Naive thymus-derived CD4-positive, alpha-beta T cell (primary cell): ENCODE data around the gene EHMT1. TPM values are rescaled to one million over a fixed set of nuclear protein-coding genes. Genes with fewer than 3 reads are reported as not detected.

Experiments
- ATAC-seq: fragments of 150-1000 bp; cut with Tn5 transposase; 2 replicates; pipeline ENCODE4 v1.10.0; 2021; ENCODE audit warnings: mild to moderate bottlenecking, moderate library complexity
- CTCF ChIA-PET: fragments of 350-600 bp; sonication (Branson Sonifier 250); formaldehyde crosslinking; loops from one replicate; lab custom pipeline; 2021; ENCODE audit warnings: antibody characterized with exemption; lab: Charles Lee
- POLR2A ChIA-PET: fragments of 350-600 bp; sonication (Branson Sonifier 250); formaldehyde crosslinking; loops from one replicate; lab custom pipeline; 2021; ENCODE audit warnings: antibody characterized with exemption, inconsistent platforms; lab: Charles Lee
- DNase-seq, 9 donors: peaks; one replicate each; pipeline versions ENCODE4 v3.0.0 to v3.0.0-alpha.2; 2020 to 2022; ENCODE audit warnings: mixed read lengths in 1 of 9
- H3K27ac ChIP-seq: one replicate; pipeline ENCODE4 v1.7.0; 2013; ENCODE audit warnings: mild to moderate bottlenecking, low read depth, low read length, moderate library complexity
- H3K27me3 ChIP-seq, 2 donors: one replicate each; pipeline ENCODE4 v1.7.0; 2013; ENCODE audit warnings: low read length in 2 of 2, mild to moderate bottlenecking in 2 of 2, moderate library complexity in 2 of 2; ENCODE audit not compliant: control insufficient read depth in 2 of 2, insufficient read depth in 2 of 2
- H3K36me3 ChIP-seq, 3 experiments: 1 replicate in 2 of 3; 2 replicates in 1 of 3; pipeline ENCODE4 v1.7.0; 2013; ENCODE audit warnings: low read length in 3 of 3, mild to moderate bottlenecking in 3 of 3, moderate library complexity in 1 of 3; ENCODE audit not compliant: insufficient read depth in 3 of 3, control insufficient read depth in 2 of 3
- H3K4me1 ChIP-seq, 2 donors: one replicate each; pipeline ENCODE4 v1.7.0; 2013; ENCODE audit warnings: low read length in 2 of 2, mild to moderate bottlenecking in 2 of 2, moderate library complexity in 1 of 2; ENCODE audit not compliant: control insufficient read depth in 2 of 2, insufficient read depth in 2 of 2
- H3K4me3 ChIP-seq: 2 replicates; pipeline ENCODE4 v1.7.0; 2013; ENCODE audit warnings: mild to moderate bottlenecking, low read length
- H3K9me3 ChIP-seq, 3 experiments: 1 replicate in 2 of 3; 2 replicates in 1 of 3; pipeline ENCODE4 v1.7.0; 2013; ENCODE audit warnings: low read length in 3 of 3; ENCODE audit not compliant: control insufficient read depth in 2 of 3
- H3K27ac Mint-ChIP-seq, 9 donors: one replicate each; pipeline ENCODE4 v1.8.0; 2020 to 2022; ENCODE audit warnings: mixed read lengths in 9 of 9, mild to moderate bottlenecking in 8 of 9, moderate library complexity in 5 of 9, inconsistent platforms in 2 of 9
- H3K27me3 Mint-ChIP-seq, 5 donors: one replicate each; pipeline ENCODE4 v1.8.0; 2021 to 2022; ENCODE audit warnings: mixed read lengths in 5 of 5, mild to moderate bottlenecking in 1 of 5
- H3K36me3 Mint-ChIP-seq, 5 donors: one replicate each; pipeline ENCODE4 v1.8.0; 2020 to 2022; ENCODE audit warnings: mixed read lengths in 5 of 5, mild to moderate bottlenecking in 3 of 5, inconsistent platforms in 1 of 5
- H3K4me1 Mint-ChIP-seq, 7 donors: one replicate each; pipeline ENCODE4 v1.8.0; 2020 to 2022; ENCODE audit warnings: mixed read lengths in 7 of 7, mild to moderate bottlenecking in 3 of 7, inconsistent platforms in 1 of 7
- H3K4me3 Mint-ChIP-seq, 10 donors: one replicate each; pipeline ENCODE4 v1.8.0; 2020 to 2022; ENCODE audit warnings: mild to moderate bottlenecking in 10 of 10, mixed read lengths in 10 of 10, moderate library complexity in 6 of 10, inconsistent platforms in 2 of 10
- H3K9me3 Mint-ChIP-seq, 11 donors: one replicate each; pipeline ENCODE4 v1.8.0; 2020 to 2022; ENCODE audit warnings: mixed read lengths in 11 of 11, mild to moderate bottlenecking in 4 of 11, inconsistent platforms in 1 of 11, moderate library complexity in 1 of 11
- intact Hi-C, 2 donors: fragments of 100-400 bp; cut with micrococcal nuclease; formaldehyde crosslinking; loops; one replicate each; pipeline ENCODE4 v1.15.1; 2023
- polyA plus RNA-seq, 2 donors: library from polyadenylated mRNA; unstranded; fragments of 300-500 nt; fragmentation: Illumina TruSeq; gene quantifications; one replicate each; pipeline ENCODE4 v1.2.3, GENCODE V29; 2021
- total RNA-seq, 6 experiments: library from RNA in 5 of 6; stranded (reverse) in 5 of 6; gene quantifications; 1 replicate in 5 of 6; 2 replicates in 1 of 6; pipeline ENCODE4 v1.2.3 and lab custom pipeline; 2021 to 2026

EHMT1 gene
- total and polyA plus RNA-seq, 7 experiments from 2014 or later = 24.7 to 132 (median 112) TPM

GRCh38 chr9:137668203-137668602 lies 49.4 kb downstream of the EHMT1 start:
- H3K36me3 Mint-ChIP-seq = peaks cover 0 to 20% (median 8%) of the 10 kb centered on the region in 5 donors
- Histone ChIP-seq H3K9me3 (no peaks in the 10 kb centered on the region), H3K36me3 (peaks cover 0 to 12% (median 0%) of the 10 kb centered on the region in 3 experiments), H3K4me1 (peaks cover 7 to 16% of the 10 kb centered on the region in 2 donors), H3K27me3 (no peaks in the 10 kb centered on the region), H3K4me3 (no peak overlapping the region), H3K27ac (no peak overlapping the region)
- H3K4me1 Mint-ChIP-seq = peaks cover 36 to 88% (median 80%) of the 10 kb centered on the region in 7 donors
- intact Hi-C loops = no loop called here
- no peaks in the 10 kb centered on the region for H3K9me3 Mint-ChIP-seq
- ChIA-PET POLR2A (no interaction called here), CTCF (no interaction called here)
- peak overlapping the region in 8 of 9 donors; percentile 17 to 89 (median 72) for H3K27ac Mint-ChIP-seq
- no peaks in the 10 kb centered on the region for H3K27me3 Mint-ChIP-seq
- DNase-seq (no peak), ATAC-seq (no peak)
- peak overlapping the region in 2 of 10 donors; percentile 5 to 15 for H3K4me3 Mint-ChIP-seq

DNA sequence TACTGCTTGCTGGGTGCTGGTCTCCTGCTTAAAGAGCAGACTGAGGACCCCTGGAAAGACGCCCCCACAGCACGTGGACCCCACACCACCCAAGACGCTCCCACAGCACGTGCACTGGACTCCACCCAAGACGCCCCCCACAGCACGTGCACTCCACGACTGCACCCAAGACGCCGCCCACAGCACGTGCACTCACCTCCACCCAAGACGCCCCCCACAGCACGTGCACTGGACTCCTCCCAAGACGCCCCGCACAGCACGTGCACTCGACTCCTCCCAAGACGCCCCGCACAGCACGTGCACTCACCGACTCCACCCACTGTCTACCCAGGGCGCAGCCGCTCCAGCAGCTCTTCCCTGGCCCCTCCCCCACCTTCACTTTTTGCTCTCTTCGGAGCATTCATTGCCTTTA lies 50.5 kb downstream of the EHMT1 start:
- Histone ChIP-seq H3K4me3 (no peak overlapping the region), H3K27ac (no peak overlapping the region), H3K27me3 (no peaks in the 10 kb centered on the region), H3K4me1 (peaks cover 9 to 25% of the 10 kb centered on the region in 2 donors), H3K36me3 (peaks cover 0 to 12% (median 0%) of the 10 kb centered on the region in 3 experiments), H3K9me3 (no peaks in the 10 kb centered on the region)
- no peak overlapping the region for H3K4me3 Mint-ChIP-seq
- ATAC-seq (no peak), DNase-seq (no peak)
- H3K4me1 Mint-ChIP-seq = peaks cover 36 to 89% (median 83%) of the 10 kb centered on the region in 7 donors
- no peaks in the 10 kb centered on the region for H3K27me3 Mint-ChIP-seq
- POLR2A ChIA-PET = no interaction called here
- peak overlapping the region in 5 of 9 donors; percentile 1 to 89 (median 68) for H3K27ac Mint-ChIP-seq
- H3K36me3 Mint-ChIP-seq = peaks cover 0 to 16% (median 8%) of the 10 kb centered on the region in 5 donors
- H3K9me3 Mint-ChIP-seq = no peaks in the 10 kb centered on the region
- CTCF ChIA-PET = interaction anchor here (1.0 to 1.1 kb wide), 2 partner anchors 15 to 226 kb away, joined by 3 read pairs; no protein-coding TSS in a partner anchor
- intact Hi-C loops = no loop called here

DNA sequence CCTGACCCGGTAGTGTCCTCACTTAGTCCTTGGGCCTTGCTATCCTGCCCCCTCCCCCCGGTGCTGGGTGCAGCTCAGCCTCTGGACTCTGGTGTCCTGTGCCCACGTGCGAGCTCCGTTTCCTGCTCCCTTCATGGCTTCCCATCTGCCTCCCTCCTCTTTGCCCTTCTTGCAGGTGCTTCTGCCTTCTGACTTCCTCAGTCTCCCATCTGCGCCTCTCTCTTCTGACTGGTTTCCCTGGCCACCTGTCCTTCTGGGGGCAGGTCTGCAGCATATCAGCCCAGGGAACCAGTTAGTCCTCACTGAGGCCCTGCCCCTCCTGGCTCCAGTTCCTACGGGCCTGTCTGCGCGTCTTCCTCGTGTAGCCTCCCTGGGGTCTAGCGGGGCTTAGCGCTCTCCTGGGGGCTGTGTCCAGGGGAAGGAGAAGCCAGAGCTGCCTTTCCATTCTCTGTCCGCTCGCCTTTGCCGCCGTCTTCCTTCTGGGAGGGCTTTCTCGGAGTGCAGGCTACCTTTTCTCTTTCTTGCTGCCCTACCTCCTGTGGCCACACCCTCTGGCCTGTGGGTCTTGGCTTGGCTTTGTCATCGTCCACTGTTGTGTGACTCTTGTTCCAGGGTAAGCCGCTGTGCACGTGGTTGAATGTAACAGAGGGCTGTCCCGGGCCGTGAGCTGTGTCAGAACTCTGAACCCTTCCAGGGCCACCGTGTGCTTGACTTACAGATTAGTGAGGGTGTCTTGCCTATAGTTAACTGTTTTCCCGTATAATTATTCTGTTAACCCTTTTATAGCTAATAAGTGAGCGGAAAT lies 51.8 kb downstream of the EHMT1 start:
- ChIA-PET CTCF (interaction anchor here (0.7 to 1.1 kb wide), 3 partner anchors 27 to 225 kb away, joined by 3 read pairs; no protein-coding TSS in a partner anchor), POLR2A (no interaction called here)
- Mint-ChIP-seq H3K27ac (peak overlapping the region in 6 of 9 donors; percentile 47 to 81 (median 60)), H3K4me3 (peak overlapping the region in 1 of 10 donors; percentile 36), H3K27me3 (no peaks in the 10 kb centered on the region), H3K9me3 (no peaks in the 10 kb centered on the region), H3K4me1 (peaks cover 38 to 92% (median 80%) of the 10 kb centered on the region in 7 donors), H3K36me3 (peaks cover 0 to 20% (median 9%) of the 10 kb centered on the region in 5 donors)
- peaks cover 0 to 10% (median 0%) of the 10 kb centered on the region in 3 experiments for H3K36me3 ChIP-seq
- DNase-seq (no peak), ATAC-seq (no peak)
- no peaks in the 10 kb centered on the region for H3K27me3 ChIP-seq
- peaks cover 9 to 25% of the 10 kb centered on the region in 2 donors for H3K4me1 ChIP-seq
- intact Hi-C loops = loop anchor here (5.0 to 10.0 kb wide), 3 partner anchors 43 to 442 kb away; no protein-coding TSS in a partner anchor
- no peak overlapping the region for H3K4me3 ChIP-seq
- H3K9me3 ChIP-seq = no peaks in the 10 kb centered on the region
- H3K27ac ChIP-seq = no peak overlapping the region

DNA sequence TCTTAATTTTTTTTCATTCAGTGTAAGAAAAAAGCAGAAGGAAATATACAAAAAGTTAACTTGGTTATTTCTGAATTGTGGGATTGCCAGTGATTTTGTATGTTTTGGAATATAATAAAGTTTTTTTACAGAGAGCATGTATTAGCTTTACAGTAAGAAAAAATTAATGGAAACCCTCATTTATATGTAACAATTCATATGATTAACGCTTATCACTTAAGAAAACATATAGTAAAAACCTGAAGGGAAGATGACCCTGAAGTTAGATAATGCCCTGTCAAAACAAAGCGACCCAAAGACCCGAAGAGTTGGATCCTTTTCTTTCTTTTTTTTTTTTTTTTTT lies 52.4 kb downstream of the EHMT1 start:
- ATAC-seq (no peak), DNase-seq (no peak)
- Histone ChIP-seq H3K27me3 (no peaks in the 10 kb centered on the region), H3K4me3 (no peak overlapping the region), H3K36me3 (peaks cover 0 to 8% (median 0%) of the 10 kb centered on the region in 3 experiments), H3K27ac (no peak overlapping the region), H3K4me1 (peaks cover 9 to 24% of the 10 kb centered on the region in 2 donors), H3K9me3 (no peaks in the 10 kb centered on the region)
- intact Hi-C loops = loop anchor here (5.0 to 10.0 kb wide), 3 partner anchors 44 to 441 kb away; no protein-coding TSS in a partner anchor
- CTCF ChIA-PET = interaction anchor here (0.6 to 1.0 kb wide), 3 partner anchors 27 to 93 kb away, joined by 3 read pairs; no protein-coding TSS in a partner anchor
- Mint-ChIP-seq H3K4me1 (peaks cover 38 to 86% (median 76%) of the 10 kb centered on the region in 7 donors), H3K36me3 (peaks cover 0 to 20% (median 9%) of the 10 kb centered on the region in 5 donors), H3K9me3 (no peaks in the 10 kb centered on the region), H3K27me3 (no peaks in the 10 kb centered on the region), H3K27ac (peak overlapping the region in 2 of 9 donors; percentile 47 to 59), H3K4me3 (no peak overlapping the region)
- POLR2A ChIA-PET = no interaction called here

DNA sequence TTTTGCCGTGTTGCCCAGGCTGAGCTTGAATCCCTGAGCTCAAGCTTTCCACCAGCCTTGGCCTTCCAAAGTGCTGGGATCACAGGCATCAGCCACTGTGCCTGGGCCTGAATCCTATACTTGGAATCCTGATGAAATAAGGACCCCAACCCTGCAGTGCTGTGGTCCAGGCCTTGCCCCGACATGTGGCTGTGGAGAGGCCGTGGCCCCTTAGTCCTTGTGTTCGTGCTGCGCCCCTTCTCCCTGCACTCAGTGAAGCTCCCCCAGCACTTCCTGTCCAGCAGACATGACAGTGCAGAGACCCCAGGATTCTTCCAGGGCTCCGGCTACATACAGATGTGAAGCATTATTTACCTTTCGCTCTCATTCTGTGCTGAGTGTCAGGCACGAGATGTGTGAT lies 52.9 kb downstream of the EHMT1 start:
- Mint-ChIP-seq H3K27ac (peak overlapping the region in 3 of 9 donors; percentile 4 to 70 (median 56)), H3K36me3 (peaks cover 0 to 20% (median 9%) of the 10 kb centered on the region in 5 donors), H3K9me3 (no peaks in the 10 kb centered on the region), H3K4me1 (peaks cover 38 to 80% (median 71%) of the 10 kb centered on the region in 7 donors), H3K4me3 (no peak overlapping the region), H3K27me3 (no peaks in the 10 kb centered on the region)
- Histone ChIP-seq H3K27ac (no peak overlapping the region), H3K4me3 (no peak overlapping the region), H3K27me3 (no peaks in the 10 kb centered on the region), H3K36me3 (peaks cover 0 to 8% (median 0%) of the 10 kb centered on the region in 3 experiments), H3K4me1 (peaks cover 9 to 19% of the 10 kb centered on the region in 2 donors), H3K9me3 (no peaks in the 10 kb centered on the region)
- ChIA-PET POLR2A (no interaction called here), CTCF (interaction anchor here (0.6 to 1.0 kb wide), 3 partner anchors 28 to 94 kb away, joined by 3 read pairs; no protein-coding TSS in a partner anchor)
- DNase-seq (no peak), ATAC-seq (no peak)
- intact Hi-C loops = loop anchor here (2.0 to 10.0 kb wide), 5 partner anchors 44 to 441 kb away; no protein-coding TSS in a partner anchor

DNA sequence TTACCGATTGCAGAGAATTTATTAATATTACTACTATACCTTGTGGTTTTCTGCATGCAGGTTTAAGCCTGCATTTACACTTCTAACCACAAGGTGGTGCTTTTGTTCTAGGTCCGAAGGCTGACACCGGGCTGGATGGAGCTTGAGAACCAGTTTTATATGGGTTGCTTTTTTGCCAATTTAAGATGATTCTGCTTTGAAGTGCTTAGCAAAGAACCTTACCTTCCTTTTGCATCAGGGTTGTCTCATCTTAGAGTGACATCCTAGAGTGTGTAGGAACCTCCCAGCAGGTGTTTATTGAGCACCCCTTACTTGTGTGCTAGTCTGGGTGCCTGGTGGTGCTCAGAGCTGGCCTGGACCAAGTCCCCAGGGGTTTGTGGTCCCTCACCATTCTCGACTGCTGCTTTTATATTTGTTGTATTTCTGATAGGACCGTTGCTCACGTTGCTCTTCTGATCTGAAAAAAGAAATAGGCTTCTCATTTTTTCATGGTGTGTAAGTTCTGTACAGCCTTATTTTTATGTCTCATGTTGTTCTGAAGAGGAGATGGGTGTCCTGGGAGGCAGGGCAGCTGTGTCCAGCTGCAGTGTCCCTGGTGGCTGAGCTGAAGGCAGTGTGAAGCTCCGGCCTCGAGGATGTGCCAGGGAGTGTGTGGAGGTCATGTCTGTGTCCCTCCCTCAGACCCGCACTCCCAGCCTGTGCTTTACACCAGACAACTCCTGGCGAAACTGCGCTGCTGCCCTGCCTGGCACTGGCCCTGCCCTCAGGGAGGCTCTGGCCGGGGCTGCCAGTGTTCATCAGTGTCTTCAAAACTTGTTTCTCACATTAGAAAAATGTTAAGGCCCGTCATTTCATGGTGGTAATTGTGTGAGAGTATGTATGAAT lies 54.3 kb downstream of the EHMT1 start:
- H3K4me1 ChIP-seq = peaks cover 9 to 13% of the 10 kb centered on the region in 2 donors
- no peaks in the 10 kb centered on the region for H3K27me3 ChIP-seq
- DNase-seq = peak in 7 of 9 donors; percentile 34 to 70 (median 59)
- Mint-ChIP-seq H3K4me3 (peak overlapping the region in 2 of 10 donors; percentile 29 to 37), H3K27ac (peak overlapping the region in 5 of 9 donors; percentile 11 to 73 (median 28)), H3K27me3 (no peaks in the 10 kb centered on the region), H3K4me1 (peaks cover 29 to 68% (median 58%) of the 10 kb centered on the region in 7 donors), H3K9me3 (no peaks in the 10 kb centered on the region), H3K36me3 (peaks cover 0 to 21% (median 10%) of the 10 kb centered on the region in 5 donors)
- peaks cover 0 to 8% (median 0%) of the 10 kb centered on the region in 3 experiments for H3K36me3 ChIP-seq
- intact Hi-C loops = loop anchor here (2.0 to 10.0 kb wide), 5 partner anchors 46 to 439 kb away; no protein-coding TSS in a partner anchor
- H3K4me3 ChIP-seq = no peak overlapping the region
- peak; percentile 88 for ATAC-seq
- ChIA-PET POLR2A (no interaction called here), CTCF (interaction anchor here (0.6 to 2.1 kb wide), 9 partner anchors 9 to 117 kb away, joined by 3 to 8 read pairs (median 4); no protein-coding TSS in a partner anchor)
- H3K9me3 ChIP-seq = no peaks in the 10 kb centered on the region
- H3K27ac ChIP-seq = no peak overlapping the region
